ENCODE results near the gene TBC1D5.

TBC1D5 gene

GRCh38 chr3:17642474-17642873, 100.0 kb downstream of the TBC1D5 start:
- no peak for DNase-seq

GRCh38 chr3:17640466-17640865, 102.0 kb downstream of the TBC1D5 start:
- H2AK5ac ChIP-seq (ENCODE audit: low read length, severe bottlenecking) = no peak overlapping the region
- H3K23ac ChIP-seq (ENCODE audit: low read length in 2 of 2) = no peak overlapping the region
- H3K14ac ChIP-seq (ENCODE audit: low read length in 2 of 2) = no peak overlapping the region
- H3K4me3 ChIP-seq (ENCODE audit: insufficient read depth in 1 of 2, low read depth in 1 of 2, low read length in 2 of 2) = no peak overlapping the region
- no peak overlapping the region for H3K4me2 ChIP-seq (ENCODE audit: low read length, poor library complexity, severe bottlenecking)
- H2BK15ac ChIP-seq (ENCODE audit: low read depth, poor library complexity, severe bottlenecking) = no peak overlapping the region
- no peak overlapping the region for H2BK120ac ChIP-seq (ENCODE audit: low read depth, low read length)
- H3K4me1 ChIP-seq (ENCODE audit: control insufficient read depth, insufficient read depth, low read depth, low read length) = no peaks in the 10 kb centered on the region
- no peaks in the 10 kb centered on the region for H3K27me3 ChIP-seq (ENCODE audit: control insufficient read depth in 1 of 2, insufficient read depth in 1 of 2, low read length in 2 of 2)
- no peaks in the 10 kb centered on the region for H3K9me3 ChIP-seq (ENCODE audit: control insufficient read depth, low read length)
- DNase-seq = peak; percentile 42
- no peak overlapping the region for H2AFZ ChIP-seq (ENCODE audit: low read depth, low read length)
- H4K8ac ChIP-seq (ENCODE audit: low read length) = no peak overlapping the region
- H3K4ac ChIP-seq (ENCODE audit: low read depth in 1 of 2, low read length in 2 of 2) = no peak overlapping the region
- no peak overlapping the region for H3K27ac ChIP-seq (ENCODE audit: low read length, poor library complexity, severe bottlenecking)
- peak overlapping the region; percentile 65 for H3K9ac ChIP-seq (ENCODE audit: low read length)
- H2BK12ac ChIP-seq (ENCODE audit: low read length in 2 of 2) = no peak overlapping the region
- no peaks in the 10 kb centered on the region for H3K36me3 ChIP-seq (ENCODE audit: control insufficient read depth in 1 of 2, insufficient read depth in 2 of 2, low read depth in 1 of 2, low read length in 2 of 2)
- no peak overlapping the region for H4K91ac ChIP-seq (ENCODE audit: low read length)
- no peak overlapping the region for H3K18ac ChIP-seq (ENCODE audit: low read depth in 1 of 2, low read length in 2 of 2)
- peaks cover 4% of the 10 kb centered on the region for H3K79me1 ChIP-seq (replicated peaks; ENCODE audit: low read length, poor library complexity, severe bottlenecking)
- H2BK5ac ChIP-seq (ENCODE audit: low read depth, low read length, poor library complexity, severe bottlenecking) = no peak overlapping the region

More at GRCh38 chr3:17642474-17642873, 100.0 kb downstream of the TBC1D5 start:
- no peak overlapping the region for H4K91ac ChIP-seq (ENCODE audit: low read length)
- H3K27ac ChIP-seq (ENCODE audit: low read length, poor library complexity, severe bottlenecking) = no peak overlapping the region
- no peak overlapping the region for H3K4me2 ChIP-seq (ENCODE audit: low read length, poor library complexity, severe bottlenecking)
- no peaks in the 10 kb centered on the region for H3K36me3 ChIP-seq (ENCODE audit: control insufficient read depth in 1 of 2, insufficient read depth in 2 of 2, low read depth in 1 of 2, low read length in 2 of 2)
- no peak overlapping the region for H3K9ac ChIP-seq (ENCODE audit: low read length)
- H3K4me1 ChIP-seq (ENCODE audit: control insufficient read depth, insufficient read depth, low read depth, low read length) = no peaks in the 10 kb centered on the region
- H4K8ac ChIP-seq (ENCODE audit: low read length) = no peak overlapping the region
- peaks cover 7% of the 10 kb centered on the region for H3K79me1 ChIP-seq (replicated peaks; ENCODE audit: low read length, poor library complexity, severe bottlenecking)
- H2BK15ac ChIP-seq (ENCODE audit: low read depth, poor library complexity, severe bottlenecking) = no peak overlapping the region
- no peaks in the 10 kb centered on the region for H3K27me3 ChIP-seq (ENCODE audit: control insufficient read depth in 1 of 2, insufficient read depth in 1 of 2, low read length in 2 of 2)
- H2AK5ac ChIP-seq (ENCODE audit: low read length, severe bottlenecking) = no peak overlapping the region
- no peak overlapping the region for H3K18ac ChIP-seq (ENCODE audit: low read depth in 1 of 2, low read length in 2 of 2)
- no peak overlapping the region for H2BK120ac ChIP-seq (ENCODE audit: low read depth, low read length)
- no peak overlapping the region for H3K14ac ChIP-seq (ENCODE audit: low read length in 2 of 2)
- no peak overlapping the region for H2BK5ac ChIP-seq (ENCODE audit: low read depth, low read length, poor library complexity, severe bottlenecking)
- no peaks in the 10 kb centered on the region for H3K9me3 ChIP-seq (ENCODE audit: control insufficient read depth, low read length)
- no peak overlapping the region for H3K4me3 ChIP-seq (ENCODE audit: insufficient read depth in 1 of 2, low read depth in 1 of 2, low read length in 2 of 2)
- H3K4ac ChIP-seq (ENCODE audit: low read depth in 1 of 2, low read length in 2 of 2) = no peak overlapping the region
- no peak overlapping the region for H3K23ac ChIP-seq (ENCODE audit: low read length in 2 of 2)
- H2BK12ac ChIP-seq (ENCODE audit: low read length in 2 of 2) = no peak overlapping the region
- 97% methylated on average over 2 of the region's 3 CpGs for WGBS
- H2AFZ ChIP-seq (ENCODE audit: low read depth, low read length) = no peak overlapping the region

- H3K4ac ChIP-seq (ENCODE audit: low read depth in 1 of 2, low read length in 2 of 2) = no peak overlapping the region
- H3K9ac ChIP-seq (ENCODE audit: low read length) = no peak overlapping the region
- H3K9me3 ChIP-seq (ENCODE audit: control insufficient read depth, low read length) = no peaks in the 10 kb centered on the region
- H3K4me2 ChIP-seq (ENCODE audit: low read length, poor library complexity, severe bottlenecking) = peak overlapping the region; percentile 19
- no peak overlapping the region for H4K91ac ChIP-seq (ENCODE audit: low read length)
- H3K23ac ChIP-seq (ENCODE audit: low read length in 2 of 2) = no peak overlapping the region
- no peak overlapping the region for H3K18ac ChIP-seq (ENCODE audit: low read depth in 1 of 2, low read length in 2 of 2)
- H2BK120ac ChIP-seq (ENCODE audit: low read depth, low read length) = no peak overlapping the region
- H3K27me3 ChIP-seq (ENCODE audit: control insufficient read depth in 1 of 2, insufficient read depth in 1 of 2, low read length in 2 of 2) = no peaks in the 10 kb centered on the region
- 28% methylated on average over 2 of the region's 2 CpGs for whole genome bisulfite sequencing
- no peak overlapping the region for H4K8ac ChIP-seq (ENCODE audit: low read length)
- H3K27ac ChIP-seq (ENCODE audit: low read length, poor library complexity, severe bottlenecking) = peak overlapping the region; percentile 88
- no peak overlapping the region for H2BK12ac ChIP-seq (ENCODE audit: low read length in 2 of 2)
- DNase-seq = peak; percentile 95
- H2AK5ac ChIP-seq (ENCODE audit: low read length, severe bottlenecking) = no peak overlapping the region
- no peaks in the 10 kb centered on the region for H3K4me1 ChIP-seq (ENCODE audit: control insufficient read depth, insufficient read depth, low read depth, low read length)
- H3K79me1 ChIP-seq (replicated peaks; ENCODE audit: low read length, poor library complexity, severe bottlenecking) = peaks cover 4% of the 10 kb centered on the region
- no peak overlapping the region for H2BK15ac ChIP-seq (ENCODE audit: low read depth, poor library complexity, severe bottlenecking)
- H3K4me3 ChIP-seq (ENCODE audit: insufficient read depth in 1 of 2, low read depth in 1 of 2, low read length in 2 of 2) = peak overlapping the region in 1 of 2 experiments; percentile 39
- H2AFZ ChIP-seq (ENCODE audit: low read depth, low read length) = no peak overlapping the region
- no peaks in the 10 kb centered on the region for H3K36me3 ChIP-seq (ENCODE audit: control insufficient read depth in 1 of 2, insufficient read depth in 2 of 2, low read depth in 1 of 2, low read length in 2 of 2)
- no peak overlapping the region for H3K14ac ChIP-seq (ENCODE audit: low read length in 2 of 2)
- no peak overlapping the region for H2BK5ac ChIP-seq (ENCODE audit: low read depth, low read length, poor library complexity, severe bottlenecking)
These were observed 102.7 kb downstream of the TBC1D5 start for GRCh38 chr3:17639765-17640164.

GRCh38 chr3:17639257-17639656, 103.2 kb downstream of the TBC1D5 start:
- Histone ChIP-seq H3K23ac (ENCODE audit: low read length in 2 of 2) (no peak overlapping the region), H2AK5ac (ENCODE audit: low read length, severe bottlenecking) (no peak overlapping the region), H3K14ac (ENCODE audit: low read length in 2 of 2) (no peak overlapping the region), H3K9me3 (ENCODE audit: control insufficient read depth, low read length) (no peaks in the 10 kb centered on the region), H3K18ac (ENCODE audit: low read depth in 1 of 2, low read length in 2 of 2) (no peak overlapping the region), H3K27me3 (ENCODE audit: control insufficient read depth in 1 of 2, insufficient read depth in 1 of 2, low read length in 2 of 2) (no peaks in the 10 kb centered on the region), H2BK5ac (ENCODE audit: low read depth, low read length, poor library complexity, severe bottlenecking) (no peak overlapping the region), H2BK15ac (ENCODE audit: low read depth, poor library complexity, severe bottlenecking) (no peak overlapping the region), H3K9ac (ENCODE audit: low read length) (peak overlapping the region; percentile 27), H3K4ac (ENCODE audit: low read depth in 1 of 2, low read length in 2 of 2) (no peak overlapping the region), H3K27ac (ENCODE audit: low read length, poor library complexity, severe bottlenecking) (peak overlapping the region; percentile 88), H3K4me2 (ENCODE audit: low read length, poor library complexity, severe bottlenecking) (peak overlapping the region; percentile 19), H2BK12ac (ENCODE audit: low read length in 2 of 2) (no peak overlapping the region), H4K91ac (ENCODE audit: low read length) (no peak overlapping the region), H4K8ac (ENCODE audit: low read length) (no peak overlapping the region), H3K4me3 (ENCODE audit: insufficient read depth in 1 of 2, low read depth in 1 of 2, low read length in 2 of 2) (peak overlapping the region in 1 of 2 experiments; percentile 39), H3K4me1 (ENCODE audit: control insufficient read depth, insufficient read depth, low read depth, low read length) (no peaks in the 10 kb centered on the region), H2AFZ (ENCODE audit: low read depth, low read length) (no peak overlapping the region), H2BK120ac (ENCODE audit: low read depth, low read length) (no peak overlapping the region), H3K36me3 (ENCODE audit: control insufficient read depth in 1 of 2, insufficient read depth in 2 of 2, low read depth in 1 of 2, low read length in 2 of 2) (no peaks in the 10 kb centered on the region), H3K79me1 (replicated peaks; ENCODE audit: low read length, poor library complexity, severe bottlenecking) (peaks cover 4% of the 10 kb centered on the region)
- peak; percentile 80 for DNase-seq
- no CpG with 5 or more reads among the region's 2 CpGs for WGBS

Measured in mesenchymal stem cell (in vitro differentiated cells and primary cell).